Measurements from ENCODE around the gene GUK1.

GRCh38 chr1:228154670-228155571 is 14.8 kb downstream of the GUK1 start:
- TF ChIP-seq, protein P1, sequence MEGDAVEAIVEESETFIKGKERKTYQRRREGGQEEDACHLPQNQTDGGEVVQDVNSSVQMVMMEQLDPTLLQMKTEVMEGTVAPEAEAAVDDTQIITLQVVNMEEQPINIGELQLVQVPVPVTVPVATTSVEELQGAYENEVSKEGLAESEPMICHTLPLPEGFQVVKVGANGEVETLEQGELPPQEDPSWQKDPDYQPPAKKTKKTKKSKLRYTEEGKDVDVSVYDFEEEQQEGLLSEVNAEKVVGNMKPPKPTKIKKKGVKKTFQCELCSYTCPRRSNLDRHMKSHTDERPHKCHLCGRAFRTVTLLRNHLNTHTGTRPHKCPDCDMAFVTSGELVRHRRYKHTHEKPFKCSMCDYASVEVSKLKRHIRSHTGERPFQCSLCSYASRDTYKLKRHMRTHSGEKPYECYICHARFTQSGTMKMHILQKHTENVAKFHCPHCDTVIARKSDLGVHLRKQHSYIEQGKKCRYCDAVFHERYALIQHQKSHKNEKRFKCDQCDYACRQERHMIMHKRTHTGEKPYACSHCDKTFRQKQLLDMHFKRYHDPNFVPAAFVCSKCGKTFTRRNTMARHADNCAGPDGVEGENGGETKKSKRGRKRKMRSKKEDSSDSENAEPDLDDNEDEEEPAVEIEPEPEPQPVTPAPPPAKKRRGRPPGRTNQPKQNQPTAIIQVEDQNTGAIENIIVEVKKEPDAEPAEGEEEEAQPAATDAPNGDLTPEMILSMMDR (conservative IDR thresholded peaks at IDR 0.05; ENCODE audit: low read depth, low read length) = no peak
- TF ChIP-seq CEBPB (IDR thresholded peaks at IDR 0.05; ENCODE audit: low read depth, low read length) (no peak), USF2 (IDR thresholded peaks at IDR 0.05; ENCODE audit: low read depth, low read length) (no peak), RAD21 (IDR thresholded peaks at IDR 0.05; ENCODE audit: low read length) (no peak), MAZ (IDR thresholded peaks at IDR 0.05; ENCODE audit: borderline replicate concordance, low read depth, low read length) (no peak), POLR2A (IDR thresholded peaks at IDR 0.05; ENCODE audit: low read depth, low read length) (no peak), BHLHE40 (IDR thresholded peaks at IDR 0.05; ENCODE audit: low read depth, low read length) (no peak), FOS (IDR thresholded peaks at IDR 0.05; ENCODE audit: low read depth, low read length) (no peak), RFX5 (IDR thresholded peaks at IDR 0.05; ENCODE audit: low read depth, low read length) (no peak), MXI1 (IDR thresholded peaks at IDR 0.05; ENCODE audit: borderline replicate concordance, low read depth, low read length) (no peak), MAFK (IDR thresholded peaks at IDR 0.05; ENCODE audit: low read depth, low read length) (no peak), ELK1 (IDR thresholded peaks at IDR 0.05; ENCODE audit: borderline replicate concordance, low read depth, low read length) (no peak), CHD1 (IDR thresholded peaks at IDR 0.05; ENCODE audit: low read depth, low read length) (no peak)
